ENCODE data around the gene TAX1BP1.

TAX1BP1 gene

GRCh38 chr7:27753863-27754262, 13.9 kb downstream of the TAX1BP1 start:
- TF ChIP-seq CTCF (IDR thresholded peaks at IDR 0.05), result no peak

GRCh38 chr7:27756298-27756697, 16.3 kb downstream of the TAX1BP1 start:
- no peak for TF ChIP-seq CTCF (IDR thresholded peaks at IDR 0.05)

GRCh38 chr7:27759491-27759890, 19.5 kb downstream of the TAX1BP1 start:
- TF ChIP-seq CTCF (IDR thresholded peaks at IDR 0.05), result no peak

GRCh38 chr7:27762062-27762461, 22.1 kb downstream of the TAX1BP1 start:
- TF ChIP-seq CTCF (IDR thresholded peaks at IDR 0.05), result no peak

- no peak for TF ChIP-seq CTCF (IDR thresholded peaks at IDR 0.05)
These were observed 24.1 kb downstream of the TAX1BP1 start for GRCh38 chr7:27763983-27764508.

- TF ChIP-seq CTCF (IDR thresholded peaks at IDR 0.05), result no peak
These were observed 25.9 kb downstream of the TAX1BP1 start for GRCh38 chr7:27765841-27766240.

- no peak for TF ChIP-seq CTCF (IDR thresholded peaks at IDR 0.05)
These were observed 27.4 kb downstream of the TAX1BP1 start for GRCh38 chr7:27767374-27767773.

GRCh38 chr7:27771111-27771510, 31.1 kb downstream of the TAX1BP1 start:
- TF ChIP-seq CTCF (IDR thresholded peaks at IDR 0.05), result no peak
